Spleen (tissue), 11 donors: Measurements from ENCODE around the gene CCDC80. TPM values are rescaled to one million over a fixed set of nuclear protein-coding genes. Genes with fewer than 3 reads are reported as not detected.

Experiments
- DNase-seq: peaks from one replicate; pipeline ENCODE4 v3.0.0-alpha.2; 2020
- H3K27ac ChIP-seq, 8 donors: fragments of 200-600 bp; sonication (generic) in 7 of 8; 1 replicate in 4 of 8; 2 replicates in 4 of 8; pipeline versions ENCODE4 v1.5.0 to v1.8.0; 2016 to 2021; ENCODE audit warnings: inconsistent platforms in 4 of 8, mild to moderate bottlenecking in 4 of 8, moderate library complexity in 1 of 8
- H3K27me3 ChIP-seq, 7 donors: fragments of 200-600 bp; sonication (generic) in 6 of 7; replicated peaks in 1 of 7; 1 replicate in 4 of 7; 2 replicates in 3 of 7; pipeline versions ENCODE4 v1.5.0 to v1.8.0; 2016 to 2021; ENCODE audit warnings: inconsistent platforms in 3 of 7, mild to moderate bottlenecking in 1 of 7
- H3K36me3 ChIP-seq, 6 donors: fragments of 200-600 bp; sonication (generic) in 5 of 6; 1 replicate in 4 of 6; 2 replicates in 2 of 6; pipeline versions ENCODE4 v1.5.0 to v1.8.0; 2016 to 2021; ENCODE audit warnings: inconsistent platforms in 2 of 6
- H3K4me1 ChIP-seq, 6 donors: fragments of 200-600 bp; sonication (generic) in 5 of 6; 1 replicate in 3 of 6; 2 replicates in 3 of 6; pipeline versions ENCODE4 v1.5.0 to v1.8.0; 2016 to 2021; ENCODE audit warnings: inconsistent platforms in 3 of 6
- H3K4me3 ChIP-seq, 8 donors: fragments of 200-600 bp; sonication (generic) in 7 of 8; 1 replicate in 4 of 8; 2 replicates in 4 of 8; pipeline versions ENCODE4 v1.5.0 to v1.8.0; 2016 to 2021; ENCODE audit warnings: inconsistent platforms in 4 of 8, mild to moderate bottlenecking in 4 of 8, moderate library complexity in 2 of 8
- H3K9me3 ChIP-seq, 8 donors: fragments of 200-600 bp; sonication (generic) in 7 of 8; 1 replicate in 4 of 8; 2 replicates in 4 of 8; pipeline versions ENCODE4 v1.5.0 to v1.8.0; 2016 to 2021; ENCODE audit warnings: inconsistent platforms in 4 of 8
- POLR2A ChIP-seq, 3 donors: fragments of 450-650 bp; IDR thresholded peaks; one replicate each; pipeline ENCODE4 v1.5.1; 2017; ENCODE audit warnings: antibody characterized with exemption in 3 of 3, mild to moderate bottlenecking in 1 of 3
- POLR2AphosphoS5 ChIP-seq, 3 donors: sonication (generic); formaldehyde crosslinking; IDR thresholded peaks; one replicate each; pipeline ENCODE4 v1.5.1; 2017; ENCODE audit warnings: antibody characterized with exemption in 3 of 3
- WGBS, 5 donors: extraction: QIAGEN DNeasy Blood & Tissue Kit in 3 of 5; methylation state at CpG; one replicate each; pipeline versions ENCODE4 v1.1.5 to v1.1.7; 2013 to 2018; 5-methylcytosine and 5-hydroxymethylcytosine counted together
- intact Hi-C: fragments of 100-400 bp; cut with DNase I; formaldehyde crosslinking; loops from one replicate; pipeline ENCODE4 v1.15.0; 2023; ENCODE audit warnings: low total_unique reads
- polyA plus RNA-seq, 3 donors: library from polyadenylated mRNA; stranded (reverse); fragments of 200-250 nt; gene quantifications; one replicate each; pipeline ENCODE4 v1.2.1, GENCODE V29; 2013
- total RNA-seq, 7 donors: library from RNA; depleted of rRNA in 3 of 7; stranded (reverse); fragments of >200 nt in 3 of 7; fragmentation: NEBNext Ultra II Directional in 4 of 7; extraction: Animal tissue kit (Norgen Biotek cat#: 25700) in 4 of 7; gene quantifications; one replicate each; pipeline versions ENCODE4 v1.1.0 to v1.2.1, GENCODE V29; 2016 to 2021
- TF ChIP-seq, protein P1 (sequence below), 11 experiments: fragments of 200-600 bp in 7 of 11; fragments of 450-650 bp in 4 of 11; sonication (generic) in 4 of 11; IDR thresholded peaks in 8 of 11; conservative IDR thresholded peaks in 3 of 11; 1 replicate in 7 of 11; 2 replicates in 4 of 11; pipeline versions ENCODE4 v1.4.0 to v1.8.0; 2016 to 2021; ENCODE audit warnings: antibody characterized with exemption in 11 of 11, inconsistent platforms in 4 of 11, mild to moderate bottlenecking in 1 of 11
- donor health status: healthy with polysubstance abuse.
- donor health status: DM: no; HTN: no; CAD: no; lungs with moderate emphysema.
- donor health status: DM: no; HTN: no; CAD: no.
- donor health status: Bipolar disorder and iron deficiency.
- donor health status: healthy.
- donor health status: DM: no; HTN: no; CAD: no.
- donor health status: DM: yes; HTN: yes; CAD: no.

The CCDC80 gene
- total and polyA plus RNA-seq, 10 donors: 5.2 to 99.9 (median 31.5) TPM

DNA sequence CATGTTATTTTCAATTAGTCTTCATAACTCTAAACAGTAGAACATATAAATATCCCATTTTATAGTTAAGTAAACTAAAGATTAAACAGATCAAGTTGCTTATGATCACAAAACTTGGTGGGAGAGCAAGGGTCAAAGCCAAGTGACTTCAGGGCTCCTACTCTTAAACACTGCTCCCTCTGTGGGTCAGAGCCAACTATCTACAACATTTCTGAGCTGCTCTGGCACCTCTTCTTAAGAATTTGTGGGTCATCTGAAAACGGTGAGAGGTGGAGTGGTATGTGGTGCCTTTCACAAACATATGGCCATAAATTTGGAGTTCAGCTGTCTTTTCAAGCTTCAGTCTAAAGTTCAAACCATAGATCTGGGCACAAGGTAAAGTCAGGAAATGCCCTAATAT is 90.1 kb downstream of the CCDC80 start:
- 56 to 71% (median 68%) methylated on average over 1 of the region's 1 CpG for WGBS, 5 donors

More for the DNA sequence above, 90.1 kb downstream of the CCDC80 start:
- TF ChIP-seq POLR2A (IDR thresholded peaks at IDR 0.05): no peak
- TF ChIP-seq, protein P1, sequence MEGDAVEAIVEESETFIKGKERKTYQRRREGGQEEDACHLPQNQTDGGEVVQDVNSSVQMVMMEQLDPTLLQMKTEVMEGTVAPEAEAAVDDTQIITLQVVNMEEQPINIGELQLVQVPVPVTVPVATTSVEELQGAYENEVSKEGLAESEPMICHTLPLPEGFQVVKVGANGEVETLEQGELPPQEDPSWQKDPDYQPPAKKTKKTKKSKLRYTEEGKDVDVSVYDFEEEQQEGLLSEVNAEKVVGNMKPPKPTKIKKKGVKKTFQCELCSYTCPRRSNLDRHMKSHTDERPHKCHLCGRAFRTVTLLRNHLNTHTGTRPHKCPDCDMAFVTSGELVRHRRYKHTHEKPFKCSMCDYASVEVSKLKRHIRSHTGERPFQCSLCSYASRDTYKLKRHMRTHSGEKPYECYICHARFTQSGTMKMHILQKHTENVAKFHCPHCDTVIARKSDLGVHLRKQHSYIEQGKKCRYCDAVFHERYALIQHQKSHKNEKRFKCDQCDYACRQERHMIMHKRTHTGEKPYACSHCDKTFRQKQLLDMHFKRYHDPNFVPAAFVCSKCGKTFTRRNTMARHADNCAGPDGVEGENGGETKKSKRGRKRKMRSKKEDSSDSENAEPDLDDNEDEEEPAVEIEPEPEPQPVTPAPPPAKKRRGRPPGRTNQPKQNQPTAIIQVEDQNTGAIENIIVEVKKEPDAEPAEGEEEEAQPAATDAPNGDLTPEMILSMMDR (IDR thresholded peaks at IDR 0.05 in 8 of 11, conservative IDR thresholded peaks at IDR 0.05 in 3 of 11): no peak
- TF ChIP-seq POLR2AphosphoS5 (IDR thresholded peaks at IDR 0.05): no peak
- H3K27me3 ChIP-seq: no peaks in the 10 kb centered on the region
- intact Hi-C loops: no loop called here
- peaks cover 3 to 60% (median 36%) of the 10 kb centered on the region in 6 donors for H3K4me1 ChIP-seq
- DNase-seq: no peak
- H3K9me3 ChIP-seq: no peaks in the 10 kb centered on the region
- H3K36me3 ChIP-seq: peaks cover 0 to 62% (median 36%) of the 10 kb centered on the region in 6 donors
- no peak overlapping the region for H3K4me3 ChIP-seq
- H3K27ac ChIP-seq: no peak overlapping the region

Other genes starting within 250 kb of the CCDC80 start
- 10 to 100 TPM; 18.0 to 46.0 (median 27.1) TPM for gene BTLA, start 141.7 kb downstream of the CCDC80 start, total RNA-seq
- gene BTLA, start 141.7 kb downstream of the CCDC80 start, polyA plus RNA-seq: 10 to 100 TPM; 12.8 to 30.0 (median 20.7) TPM
- 10 to 100 TPM; 70.9 to 98.1 (median 81.5) TPM for gene ATG3, start 79.2 kb downstream of the CCDC80 start, total RNA-seq
- gene ATG3, start 79.2 kb downstream of the CCDC80 start, polyA plus RNA-seq: 10 to 100 TPM; 35.8 to 58.6 (median 44.4) TPM
- gene SLC35A5, start 79.1 kb downstream of the CCDC80 start, total RNA-seq: 10 to 100 TPM; 31.1 to 48.0 (median 38.0) TPM
- 10 to 100 TPM in 2 of 3 donors, 1 to 10 TPM in 1; 8.2 to 11.5 (median 11.5) TPM for gene SLC35A5, start 79.1 kb downstream of the CCDC80 start, polyA plus RNA-seq
- not detected for gene CD200R1L, start 205.7 kb upstream of the CCDC80 start, total RNA-seq
- gene CD200R1L, start 205.7 kb upstream of the CCDC80 start, polyA plus RNA-seq: not detected